ENCODE measurements around the gene NEAT1.

Gene NEAT1

DNA sequence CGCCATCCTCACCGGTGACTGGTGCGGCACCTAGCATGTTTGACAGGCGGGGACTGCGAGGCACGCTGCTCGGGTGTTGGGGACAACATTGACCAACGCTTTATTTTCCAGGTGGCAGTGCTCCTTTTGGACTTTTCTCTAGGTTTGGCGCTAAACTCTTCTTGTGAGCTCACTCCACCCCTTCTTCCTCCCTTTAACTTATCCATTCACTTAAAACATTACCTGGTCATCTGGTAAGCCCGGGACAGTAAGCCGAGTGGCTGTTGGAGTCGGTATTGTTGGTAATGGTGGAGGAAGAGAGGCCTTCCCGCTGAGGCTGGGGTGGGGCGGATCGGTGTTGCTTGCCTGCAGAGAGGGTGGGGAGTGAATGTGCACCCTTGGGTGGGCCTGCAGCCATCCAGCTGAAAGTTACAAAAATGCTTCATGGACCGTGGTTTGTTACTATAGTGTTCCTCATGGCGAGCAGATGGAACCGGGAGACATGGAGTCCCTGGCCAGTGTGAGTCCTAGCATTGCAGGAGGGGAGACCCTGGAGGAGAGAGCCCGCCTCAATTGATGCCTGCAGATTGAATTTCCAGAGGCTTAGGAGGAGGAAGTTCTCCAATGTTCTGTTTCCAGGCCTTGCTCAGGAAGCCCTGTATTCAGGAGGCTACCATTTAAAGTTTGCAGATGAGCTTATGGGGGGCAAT lies 1.1 kb downstream of the NEAT1 start:
- DNase-seq (ENCODE audit: low spot score) = peak; percentile 50

- DNase-seq (ENCODE audit: low spot score) = peak; percentile 62
These were observed 1.9 kb downstream of the NEAT1 start for GRCh38 chr11:65424205-65425104.

DNA sequence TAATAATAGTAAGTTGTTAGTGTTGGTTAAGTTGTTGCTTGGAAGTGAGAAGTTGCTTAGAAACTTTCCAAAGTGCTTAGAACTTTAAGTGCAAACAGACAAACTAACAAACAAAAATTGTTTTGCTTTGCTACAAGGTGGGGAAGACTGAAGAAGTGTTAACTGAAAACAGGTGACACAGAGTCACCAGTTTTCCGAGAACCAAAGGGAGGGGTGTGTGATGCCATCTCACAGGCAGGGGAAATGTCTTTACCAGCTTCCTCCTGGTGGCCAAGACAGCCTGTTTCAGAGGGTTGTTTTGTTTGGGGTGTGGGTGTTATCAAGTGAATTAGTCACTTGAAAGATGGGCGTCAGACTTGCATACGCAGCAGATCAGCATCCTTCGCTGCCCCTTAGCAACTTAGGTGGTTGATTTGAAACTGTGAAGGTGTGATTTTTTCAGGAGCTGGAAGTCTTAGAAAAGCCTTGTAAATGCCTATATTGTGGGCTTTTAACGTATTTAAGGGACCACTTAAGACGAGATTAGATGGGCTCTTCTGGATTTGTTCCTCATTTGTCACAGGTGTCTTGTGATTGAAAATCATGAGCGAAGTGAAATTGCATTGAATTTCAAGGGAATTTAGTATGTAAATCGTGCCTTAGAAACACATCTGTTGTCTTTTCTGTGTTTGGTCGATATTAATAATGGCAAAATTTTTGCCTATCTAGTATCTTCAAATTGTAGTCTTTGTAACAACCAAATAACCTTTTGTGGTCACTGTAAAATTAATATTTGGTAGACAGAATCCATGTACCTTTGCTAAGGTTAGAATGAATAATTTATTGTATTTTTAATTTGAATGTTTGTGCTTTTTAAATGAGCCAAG lies 2.7 kb downstream of the NEAT1 start:
- DNase-seq (ENCODE audit: low spot score) = peak; percentile 72

DNA sequence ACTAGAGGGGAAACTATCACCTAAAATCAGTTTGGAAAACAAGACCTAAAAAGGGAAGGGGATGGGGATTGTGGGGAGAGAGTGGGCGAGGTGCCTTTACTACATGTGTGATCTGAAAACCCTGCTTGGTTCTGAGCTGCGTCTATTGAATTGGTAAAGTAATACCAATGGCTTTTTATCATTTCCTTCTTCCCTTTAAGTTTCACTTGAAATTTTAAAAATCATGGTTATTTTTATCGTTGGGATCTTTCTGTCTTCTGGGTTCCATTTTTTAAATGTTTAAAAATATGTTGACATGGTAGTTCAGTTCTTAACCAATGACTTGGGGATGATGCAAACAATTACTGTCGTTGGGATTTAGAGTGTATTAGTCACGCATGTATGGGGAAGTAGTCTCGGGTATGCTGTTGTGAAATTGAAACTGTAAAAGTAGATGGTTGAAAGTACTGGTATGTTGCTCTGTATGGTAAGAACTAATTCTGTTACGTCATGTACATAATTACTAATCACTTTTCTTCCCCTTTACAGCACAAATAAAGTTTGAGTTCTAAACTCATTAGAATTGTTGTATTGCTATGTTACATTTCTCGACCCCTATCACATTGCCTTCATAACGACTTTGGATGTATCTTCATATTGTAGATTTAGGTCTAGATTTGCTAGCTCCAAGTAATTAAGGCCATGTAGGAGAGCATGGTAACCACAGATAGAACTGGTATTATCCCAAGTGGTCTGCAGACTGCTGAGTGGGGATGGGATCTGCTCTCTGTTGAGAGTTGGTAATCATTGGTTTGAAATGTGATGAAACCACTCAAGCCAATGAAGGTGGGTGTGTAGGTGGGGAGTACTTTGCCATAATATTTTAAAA lies 3.6 kb downstream of the NEAT1 start:
- peak; percentile 78 for DNase-seq (ENCODE audit: low spot score)

DNA sequence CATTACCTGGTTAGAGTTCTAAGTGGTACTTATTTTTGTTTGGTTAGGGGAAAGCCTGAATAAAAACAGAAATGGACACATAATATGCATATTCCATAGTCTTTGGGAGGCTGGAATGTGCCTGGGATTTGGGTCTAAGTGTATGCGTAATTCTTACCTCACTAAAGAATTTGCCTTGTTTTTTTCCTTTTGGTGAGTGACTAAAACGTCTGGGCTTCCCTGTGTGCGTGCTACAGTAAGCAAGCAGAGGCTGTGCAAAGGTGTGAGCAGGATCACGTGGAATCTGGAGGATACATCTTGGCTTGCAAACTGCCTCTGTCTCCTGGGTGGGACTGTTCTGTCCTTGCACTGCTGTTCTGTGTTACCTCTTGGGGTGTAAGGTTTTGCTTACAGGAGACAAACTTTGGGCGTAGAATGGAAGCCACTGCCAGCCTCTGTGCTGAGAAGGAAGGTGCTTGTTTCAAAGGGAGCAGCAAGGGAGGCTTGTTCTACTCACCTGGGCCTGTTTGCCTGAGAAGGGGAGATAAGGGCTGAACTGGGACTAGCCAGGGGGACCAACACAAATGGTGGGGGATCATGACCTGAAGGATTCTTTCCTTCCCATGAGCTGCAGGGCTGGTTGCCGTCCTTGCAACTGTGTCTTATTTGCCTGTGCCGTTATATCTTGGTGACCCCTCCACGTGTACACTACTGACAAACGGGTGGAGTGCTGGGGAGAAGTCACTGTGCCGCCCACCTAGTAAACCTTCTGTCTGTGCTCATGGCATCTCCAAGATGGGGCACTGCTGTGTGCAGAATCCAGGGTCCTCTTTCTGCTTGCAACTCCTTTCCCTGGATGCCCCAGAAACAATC lies 4.5 kb downstream of the NEAT1 start:
- peak; percentile 82 for DNase-seq (ENCODE audit: low spot score)

- peak; percentile 80 for DNase-seq (ENCODE audit: low spot score)
These were observed 5.3 kb downstream of the NEAT1 start for GRCh38 chr11:65427691-65428577.

DNA sequence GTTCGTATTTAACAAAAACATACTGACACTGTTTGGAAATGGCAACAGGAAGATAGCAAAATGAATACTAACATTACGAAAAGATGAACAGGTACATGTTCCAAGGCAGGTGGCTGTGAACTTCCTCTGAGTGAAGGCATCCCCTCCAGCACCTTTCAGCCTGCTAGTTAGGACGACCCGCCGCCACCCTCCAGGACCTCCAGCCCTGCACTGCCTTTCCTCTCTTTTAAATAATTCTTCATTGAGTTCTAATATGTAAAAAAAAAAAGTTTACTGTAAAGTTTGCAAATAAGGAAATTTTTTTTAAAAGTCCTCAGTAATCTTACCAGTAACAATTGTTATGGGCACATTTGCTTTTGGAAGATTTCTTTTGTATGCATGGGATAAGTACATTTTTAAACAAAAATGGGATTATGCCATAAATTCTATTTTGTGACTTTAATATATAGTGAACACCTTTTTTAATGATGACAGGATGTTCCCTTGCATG lies 6.0 kb downstream of the NEAT1 start:
- DNase-seq (ENCODE audit: low spot score) = no peak

DNA sequence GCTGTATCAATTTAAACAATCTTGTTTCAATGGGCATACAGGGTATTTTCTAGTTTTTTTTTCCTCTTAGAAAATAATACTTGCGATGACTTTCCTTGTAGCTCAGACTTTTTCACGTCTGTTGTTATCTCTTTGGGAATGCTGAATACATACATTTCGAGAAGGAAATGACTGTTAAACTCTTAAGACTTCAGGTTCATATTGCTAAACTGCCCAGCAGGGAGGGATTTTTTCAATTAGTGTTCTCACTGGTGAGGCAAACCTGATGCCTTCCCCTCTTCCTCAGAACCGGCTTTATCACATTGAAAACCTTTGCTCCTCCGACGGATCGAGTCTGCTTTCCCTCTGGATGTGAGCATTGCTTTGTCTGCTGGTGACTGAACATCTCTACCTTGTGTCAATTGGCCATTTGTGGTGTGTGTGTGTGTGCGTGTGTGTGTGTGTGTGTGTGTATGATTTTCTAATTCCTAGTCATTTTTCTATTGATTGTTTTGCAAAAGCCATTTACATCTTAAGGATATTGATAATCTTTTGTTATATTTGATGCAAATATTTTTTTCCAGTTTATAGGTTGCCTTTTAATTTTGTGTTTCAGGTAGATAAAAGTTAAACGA lies 6.6 kb downstream of the NEAT1 start:
- peak; percentile 79 for DNase-seq (ENCODE audit: low spot score)

DNA sequence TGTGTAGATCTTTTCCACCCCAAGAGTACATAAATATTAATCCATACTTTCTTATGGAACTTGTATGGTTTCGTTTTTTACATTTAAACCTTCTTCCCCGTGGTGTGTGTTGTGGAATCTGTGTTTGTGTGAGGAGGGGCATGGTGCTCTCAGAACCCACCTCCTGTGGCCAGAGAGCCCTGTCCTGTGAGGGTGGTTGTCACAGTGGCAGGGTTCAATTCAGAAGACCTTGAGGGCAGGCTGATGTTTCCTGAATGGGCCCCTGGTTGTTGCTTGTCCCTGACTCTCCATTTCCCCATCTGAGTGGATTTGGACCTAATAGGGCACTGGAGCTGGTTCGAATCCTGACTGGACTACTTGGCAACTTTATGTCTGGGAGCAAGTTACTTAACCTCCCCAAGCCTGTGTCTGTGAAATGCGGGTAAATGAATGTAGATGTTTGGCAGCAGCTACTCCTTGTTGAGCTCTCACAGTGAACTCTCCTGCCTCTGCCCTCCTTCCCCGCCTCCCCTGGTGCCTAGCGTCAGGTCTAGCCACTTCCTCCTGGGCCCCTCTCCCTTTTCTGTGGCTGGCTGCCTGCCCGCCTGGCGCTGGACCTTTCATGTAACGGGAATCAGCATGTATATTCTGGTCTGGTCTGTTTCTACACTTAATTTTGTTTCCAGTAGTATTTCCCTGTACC lies 7.3 kb downstream of the NEAT1 start:
- DNase-seq (ENCODE audit: low spot score) = no peak

GRCh38 chr11:65430406-65431217 lies 8.0 kb downstream of the NEAT1 start:
- peak; percentile 82 for DNase-seq (ENCODE audit: low spot score)

DNA sequence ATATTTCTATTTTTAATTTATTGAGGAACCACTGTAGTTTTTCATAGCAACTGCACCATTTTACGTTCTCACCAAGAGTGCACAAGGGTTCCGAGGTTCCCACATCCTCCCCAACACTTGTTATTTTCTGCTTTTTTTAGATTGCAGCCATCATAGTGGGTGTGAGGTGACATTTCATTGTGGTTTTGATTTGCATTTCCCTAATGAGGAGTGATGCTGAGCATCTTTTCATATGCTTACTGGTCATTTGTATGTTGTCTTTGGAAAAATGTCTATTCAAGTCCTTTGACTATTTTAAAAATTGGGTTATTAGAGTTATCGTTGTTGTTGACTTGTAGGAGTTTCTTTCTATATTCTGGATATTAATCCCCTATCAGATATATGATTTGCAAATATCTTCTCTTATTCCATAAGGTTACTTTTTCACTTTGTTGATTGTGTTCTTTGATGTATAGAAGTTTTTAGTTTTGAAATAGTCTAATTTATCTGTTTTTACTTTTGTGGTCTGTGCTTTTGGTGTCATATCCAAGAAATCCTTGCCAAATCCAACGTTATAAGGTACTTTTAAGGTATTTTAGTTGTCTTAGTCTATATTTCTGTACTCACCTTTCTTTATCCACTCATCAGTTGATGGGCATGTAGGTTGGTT lies 9.0 kb downstream of the NEAT1 start:
- peak; percentile 49 for DNase-seq (ENCODE audit: low spot score)

DNA sequence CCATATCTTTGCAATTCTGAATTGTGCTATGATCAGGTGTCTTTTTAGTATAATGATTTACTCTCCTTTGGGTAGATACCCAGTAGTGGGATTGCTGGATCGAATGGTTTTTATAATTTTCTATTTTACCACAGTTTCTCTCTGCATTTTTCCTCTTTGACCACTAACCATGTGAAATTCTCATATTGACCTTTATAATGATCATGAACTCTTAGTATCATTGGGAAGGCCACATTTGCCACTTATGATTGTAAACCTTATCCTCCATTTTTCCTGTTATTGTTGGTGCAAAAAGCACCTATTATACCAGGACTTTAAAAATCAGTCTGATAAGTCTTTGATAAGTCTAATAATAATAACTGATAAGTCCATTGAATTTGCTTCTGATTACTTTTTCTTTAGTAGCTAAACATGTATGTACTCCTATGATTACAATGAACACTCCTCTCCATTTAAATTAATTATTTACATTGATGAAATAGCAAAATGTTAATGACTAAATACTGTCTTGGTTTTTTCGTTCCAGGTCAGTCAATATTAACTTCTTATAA lies 9.6 kb downstream of the NEAT1 start:
- DNase-seq (ENCODE audit: low spot score) = peak; percentile 21

- peak; percentile 80 for DNase-seq (ENCODE audit: low spot score)
These were observed 10.3 kb downstream of the NEAT1 start for GRCh38 chr11:65432686-65433582.

DNA sequence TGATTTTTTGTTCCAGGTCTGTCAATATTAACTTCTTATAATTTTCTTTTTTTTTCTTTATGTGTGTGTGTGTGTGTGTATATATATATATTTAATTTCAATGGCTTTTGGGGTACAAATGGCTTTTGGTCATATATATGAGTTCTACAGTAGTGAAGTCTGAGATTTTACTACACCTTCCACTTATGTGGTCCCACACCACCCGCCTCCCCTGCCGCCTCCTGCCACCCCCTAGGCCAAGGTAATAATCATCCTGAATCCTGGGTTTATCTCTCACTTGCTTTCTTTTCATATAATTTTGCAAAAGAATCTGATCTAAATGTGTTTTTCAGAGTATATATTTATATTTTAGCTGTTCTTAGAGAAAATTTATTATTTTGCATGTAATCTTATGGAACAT lies 11.1 kb downstream of the NEAT1 start:
- no peak for DNase-seq (ENCODE audit: low spot score)

DNA sequence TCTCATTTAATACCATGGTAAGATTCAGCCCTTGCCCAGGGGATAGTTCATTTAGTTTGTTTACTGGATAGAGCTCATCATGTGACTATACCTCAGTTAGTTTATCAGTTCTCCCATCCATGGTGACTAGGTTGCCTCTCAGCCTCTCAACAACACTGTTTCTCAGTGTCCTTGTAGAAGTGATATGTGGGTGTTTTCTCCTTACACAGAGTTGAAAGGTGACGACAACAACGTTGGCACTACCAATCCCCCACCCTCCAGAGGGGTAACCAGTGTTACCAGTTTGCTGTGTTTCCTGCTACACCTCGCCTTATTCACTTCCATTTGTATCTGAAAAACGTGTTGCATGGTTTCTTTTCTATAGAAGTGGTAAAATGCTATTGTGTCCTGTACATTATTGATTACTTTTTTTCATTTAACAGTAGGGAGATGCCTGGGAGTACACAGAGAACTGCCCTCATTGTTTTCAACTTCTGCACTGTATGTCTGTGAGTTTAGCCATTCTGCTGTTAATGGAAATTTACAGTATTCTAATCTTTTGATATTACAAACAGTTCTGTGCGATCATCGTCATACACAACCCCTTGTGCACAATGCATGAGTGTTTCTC lies 11.6 kb downstream of the NEAT1 start:
- DNase-seq (ENCODE audit: low spot score) = peak; percentile 40

Measured in pons (tissue), 1 donor.